GM20000 (cell line): ENCODE results near the gene PCID2.

Experiments
- DNase-seq: peaks from one replicate; pipeline ENCODE4 v3.0.0; 2012; ENCODE audit warnings: low spot score
- CTCF ChIP-seq: IDR thresholded peaks from 2 replicates; pipeline ENCODE4 v1.5.1; 2012; ENCODE audit warnings: mild to moderate bottlenecking, control low read depth; ENCODE audit errors: extremely low read depth, missing control alignments

The PCID2 gene

GRCh38 chr13:113205428-113205931 is 3.0 kb downstream of the PCID2 start:
- DNase-seq: no peak
- no peak for TF ChIP-seq CTCF

GRCh38 chr13:113204378-113204734 is 4.1 kb downstream of the PCID2 start:
- no peak for TF ChIP-seq CTCF
- DNase-seq: no peak

GRCh38 chr13:113203507-113204377 is 4.7 kb downstream of the PCID2 start:
- no peak for DNase-seq
- no peak for TF ChIP-seq CTCF

- TF ChIP-seq CTCF: no peak
- no peak for DNase-seq
Observed at GRCh38 chr13:113202912-113203311, 5.6 kb downstream of the PCID2 start.

GRCh38 chr13:113201815-113202214 is 6.7 kb downstream of the PCID2 start:
- TF ChIP-seq CTCF: no peak
- DNase-seq: no peak

- TF ChIP-seq CTCF: no peak
- no peak for DNase-seq
Observed at GRCh38 chr13:113196970-113197737, 11.3 kb downstream of the PCID2 start.

- TF ChIP-seq CTCF: no peak
Observed at GRCh38 chr13:113195360-113195759, 13.1 kb downstream of the PCID2 start.

More at GRCh38 chr13:113195360-113195759, 13.1 kb downstream of the PCID2 start:
- no peak for DNase-seq
